ENCODE measurements around the gene SMC3. TPM values are rescaled to one million over a fixed set of nuclear protein-coding genes. Genes with fewer than 3 reads are reported as not detected.

SMC3 gene
- total and polyA plus RNA-seq, 2 of the 13 experiments (the other 11 are each of a cell fraction or from before 2014, with no cell fraction given) = 11.7 to 48.0 TPM

- TF ChIP-seq, protein P1, sequence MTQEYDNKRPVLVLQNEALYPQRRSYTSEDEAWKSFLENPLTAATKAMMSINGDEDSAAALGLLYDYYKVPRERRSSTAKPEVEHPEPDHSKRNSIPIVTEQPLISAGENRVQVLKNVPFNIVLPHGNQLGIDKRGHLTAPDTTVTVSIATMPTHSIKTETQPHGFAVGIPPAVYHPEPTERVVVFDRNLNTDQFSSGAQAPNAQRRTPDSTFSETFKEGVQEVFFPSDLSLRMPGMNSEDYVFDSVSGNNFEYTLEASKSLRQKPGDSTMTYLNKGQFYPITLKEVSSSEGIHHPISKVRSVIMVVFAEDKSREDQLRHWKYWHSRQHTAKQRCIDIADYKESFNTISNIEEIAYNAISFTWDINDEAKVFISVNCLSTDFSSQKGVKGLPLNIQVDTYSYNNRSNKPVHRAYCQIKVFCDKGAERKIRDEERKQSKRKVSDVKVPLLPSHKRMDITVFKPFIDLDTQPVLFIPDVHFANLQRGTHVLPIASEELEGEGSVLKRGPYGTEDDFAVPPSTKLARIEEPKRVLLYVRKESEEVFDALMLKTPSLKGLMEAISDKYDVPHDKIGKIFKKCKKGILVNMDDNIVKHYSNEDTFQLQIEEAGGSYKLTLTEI (CRISPR knock-in tag; conservative IDR thresholded peaks at IDR 0.05) = no peak
- no peak for TF ChIP-seq XBP1 (CRISPR knock-in tag; IDR thresholded peaks at IDR 0.05)
- no peak for TF ChIP-seq ZNF337 (CRISPR knock-in tag; IDR thresholded peaks at IDR 0.05; ENCODE audit: borderline replicate concordance, low read depth)
- TF ChIP-seq YY1 (IDR thresholded peaks at IDR 0.05; ENCODE audit: insufficient read depth, insufficient replicate concordance, low read depth, low read length) = no peak
- no peak for TF ChIP-seq ZNF615 (CRISPR knock-in tag; IDR thresholded peaks at IDR 0.05; ENCODE audit: borderline replicate concordance)
- TF ChIP-seq ZNF678 (CRISPR knock-in tag; IDR thresholded peaks at IDR 0.05) = no peak
- TF ChIP-seq CEBPB (IDR thresholded peaks at IDR 0.05; ENCODE audit: borderline replicate concordance, low read depth, low read length) = peak; percentile 43; the same call in 1 of the 2 replicates
- peak; percentile 48; the same call in 1 of the 2 replicates for TF ChIP-seq CEBPG (CRISPR knock-in tag; IDR thresholded peaks at IDR 0.05)
- no peak for TF ChIP-seq MAF1 (CRISPR knock-in tag; IDR thresholded peaks at IDR 0.05; ENCODE audit: borderline replicate concordance)
- TF ChIP-seq NFE2L2 (IDR thresholded peaks at IDR 0.05; ENCODE audit: low read length) = no peak
- no peak for TF ChIP-seq ZSCAN31 (CRISPR knock-in tag; IDR thresholded peaks at IDR 0.05; ENCODE audit: low read depth)
- TF ChIP-seq ZNF24 (IDR thresholded peaks at IDR 0.05) = no peak
- no peak for TF ChIP-seq HES4 (CRISPR knock-in tag; IDR thresholded peaks at IDR 0.05; ENCODE audit: borderline replicate concordance)
- no peak for TF ChIP-seq SP1 (IDR thresholded peaks at IDR 0.05)
- no peak for TF ChIP-seq SP1 (CRISPR knock-in tag; IDR thresholded peaks at IDR 0.05)
- TF ChIP-seq ZFP36L1 (CRISPR knock-in tag; IDR thresholded peaks at IDR 0.05) = no peak
- no peak for TF ChIP-seq ZFP41 (CRISPR knock-in tag; IDR thresholded peaks at IDR 0.05; ENCODE audit: borderline replicate concordance)
- peak; percentile 60; the same call in 1 of the 2 replicates for TF ChIP-seq SP5 (CRISPR knock-in tag; IDR thresholded peaks at IDR 0.05; ENCODE audit: borderline replicate concordance, low read depth)
- no peak for TF ChIP-seq ZNF562 (CRISPR knock-in tag; IDR thresholded peaks at IDR 0.05; ENCODE audit: borderline replicate concordance)
Observed at GRCh38 chr10:110530131-110530831, 37.2 kb upstream of the SMC3 start (continued).
